Glutamatergic neuron (in vitro differentiated cells): ENCODE measurements around the gene FHIT. TPM values are rescaled to one million over a fixed set of nuclear protein-coding genes. Genes with fewer than 3 reads are reported as not detected.
A peak's percentile ranks its signal among the peaks of the same experiment; 100 is the strongest.

Source experiments
- DNase-seq: peaks from one replicate; pipeline ENCODE4 v3.0.0; 2022
- H3K27ac Mint-ChIP-seq: one replicate; pipeline ENCODE4 v1.8.0; 2020; ENCODE audit warnings: mild to moderate bottlenecking, mixed read lengths, inconsistent platforms; ENCODE audit not compliant: unreplicated experiment
- H3K27me3 Mint-ChIP-seq: one replicate; pipeline ENCODE4 v1.8.0; 2020; ENCODE audit warnings: mild to moderate bottlenecking, moderate library complexity, mixed read lengths, inconsistent platforms; ENCODE audit not compliant: unreplicated experiment
- H3K36me3 Mint-ChIP-seq: one replicate; pipeline ENCODE4 v1.8.0; 2020; ENCODE audit warnings: mild to moderate bottlenecking, mixed read lengths, inconsistent platforms; ENCODE audit not compliant: unreplicated experiment
- H3K4me1 Mint-ChIP-seq: one replicate; pipeline ENCODE4 v1.8.0; 2020; ENCODE audit warnings: mild to moderate bottlenecking, low read depth, mixed read lengths, inconsistent platforms; ENCODE audit not compliant: unreplicated experiment
- H3K4me3 Mint-ChIP-seq: one replicate; pipeline ENCODE4 v1.8.0; 2020; ENCODE audit warnings: mild to moderate bottlenecking, mixed read lengths, inconsistent platforms; ENCODE audit not compliant: unreplicated experiment
- H3K9me3 Mint-ChIP-seq: one replicate; pipeline ENCODE4 v1.8.0; 2020; ENCODE audit warnings: mild to moderate bottlenecking, moderate library complexity, mixed read lengths, inconsistent platforms; ENCODE audit not compliant: unreplicated experiment
- CTCF ChIP-seq: fragments of 200-600 bp; sonication (generic); IDR thresholded peaks from one replicate; pipeline ENCODE4 v1.5.0; 2021; ENCODE audit not compliant: partially characterized antibody, unreplicated experiment
- total RNA-seq: library from RNA; stranded (reverse); fragmentation: NEBNext Ultra II Directional; extraction: Animal tissue kit (Norgen Biotek cat#: 25700); gene quantifications from one replicate; pipeline ENCODE4 v1.2.1, GENCODE V29; 2021; ENCODE audit not compliant: unreplicated experiment

Gene FHIT
- total RNA-seq, 1 donor from 2014 or later = 15.2 TPM

- no peak overlapping the region for H3K27ac Mint-ChIP-seq
- TF ChIP-seq CTCF = no peak
Observed at GRCh38 chr3:59831394-59831793, 1419.9 kb downstream of the FHIT start.

GRCh38 chr3:59829527-59829926 lies 1421.7 kb downstream of the FHIT start:
- H3K27ac Mint-ChIP-seq = no peak overlapping the region
- DNase-seq = no peak
- peaks cover 3% of the 10 kb centered on the region for H3K9me3 Mint-ChIP-seq
- H3K36me3 Mint-ChIP-seq = no peaks in the 10 kb centered on the region
- no peak overlapping the region for H3K4me3 Mint-ChIP-seq
- no peak for TF ChIP-seq CTCF
- H3K4me1 Mint-ChIP-seq = no peaks in the 10 kb centered on the region
- H3K27me3 Mint-ChIP-seq = no peaks in the 10 kb centered on the region

More at GRCh38 chr3:59831394-59831793, 1419.9 kb downstream of the FHIT start:
- Mint-ChIP-seq H3K4me1 (peaks cover 1% of the 10 kb centered on the region), H3K27me3 (no peaks in the 10 kb centered on the region), H3K4me3 (no peak overlapping the region), H3K9me3 (peaks cover 2% of the 10 kb centered on the region), H3K36me3 (no peaks in the 10 kb centered on the region)
- no peak for DNase-seq

- DNase-seq = no peak
- Mint-ChIP-seq H3K4me3 (no peak overlapping the region), H3K9me3 (peaks cover 5% of the 10 kb centered on the region), H3K27ac (no peak overlapping the region), H3K4me1 (peaks cover 13% of the 10 kb centered on the region), H3K36me3 (peaks cover 7% of the 10 kb centered on the region), H3K27me3 (no peaks in the 10 kb centered on the region)
- TF ChIP-seq CTCF = no peak
Observed at GRCh38 chr3:59824876-59825275, 1426.4 kb downstream of the FHIT start.

- Mint-ChIP-seq H3K36me3 (peaks cover 7% of the 10 kb centered on the region), H3K4me1 (peaks cover 40% of the 10 kb centered on the region)
- no peak for TF ChIP-seq CTCF
Observed at GRCh38 chr3:59821274-59821673, 1430.0 kb downstream of the FHIT start.

GRCh38 chr3:59820352-59820934 lies 1430.8 kb downstream of the FHIT start:
- no peak overlapping the region for H3K27ac Mint-ChIP-seq
- DNase-seq = no peak
- peaks cover 11% of the 10 kb centered on the region for H3K9me3 Mint-ChIP-seq
- no peak for TF ChIP-seq CTCF
- H3K27me3 Mint-ChIP-seq = no peaks in the 10 kb centered on the region
- H3K4me3 Mint-ChIP-seq = peak overlapping the region; percentile 12
- peaks cover 7% of the 10 kb centered on the region for H3K36me3 Mint-ChIP-seq
- peaks cover 43% of the 10 kb centered on the region for H3K4me1 Mint-ChIP-seq

More at GRCh38 chr3:59821274-59821673, 1430.0 kb downstream of the FHIT start:
- no peak overlapping the region for H3K4me3 Mint-ChIP-seq
- no peaks in the 10 kb centered on the region for H3K27me3 Mint-ChIP-seq
- H3K9me3 Mint-ChIP-seq = peaks cover 11% of the 10 kb centered on the region
- H3K27ac Mint-ChIP-seq = peak overlapping the region; percentile 52
- DNase-seq = no peak
